ENCODE results near the gene TIMMDC1.

- no peak for TF ChIP-seq ZNF274 (IDR thresholded peaks at IDR 0.05; ENCODE audit: low read depth, low read length)
- TF ChIP-seq YY1 (IDR thresholded peaks at IDR 0.05; ENCODE audit: insufficient read depth, insufficient read length): no peak
- no peak for TF ChIP-seq SUZ12 (IDR thresholded peaks at IDR 0.05; ENCODE audit: extremely low read depth, insufficient read depth, insufficient read length)
Measured at GRCh38 chr3:119531151-119531550, 32.8 kb downstream of the TIMMDC1 start.

All from NT2/D1 (cell line).